Activated naive CD8-positive, alpha-beta T cell treated with anti-CD3 and anti-CD28 coated beads, Interleukin-2, amount 10 ng/mL, durations not matched to agents 7 days and 5 days (primary cell): ENCODE data around the gene C19orf44. TPM values are rescaled to one million over a fixed set of nuclear protein-coding genes. Genes with fewer than 3 reads are reported as not detected.
"Not testable (repeated sequence)": the region's sequence is repeated elsewhere in the genome, so short reads cannot be mapped to it uniquely, and the experiment has no call there.

ENCODE experiments used
- ATAC-seq: fragments of 150-1000 bp; cut with Tn5 transposase; one replicate; pipeline ENCODE4 v1.10.0; 2021; ENCODE audit warnings: low read depth, moderate library complexity
- POLR2A ChIA-PET: fragments of 350-600 bp; sonication (Branson Sonifier 250); formaldehyde crosslinking; loops from one replicate; lab custom pipeline; 2021; ENCODE audit warnings: antibody characterized with exemption; lab: Charles Lee
- DNase-seq: peaks from one replicate; pipeline ENCODE4 v3.0.0; 2021
- H3K27ac Mint-ChIP-seq: one replicate; pipeline ENCODE4 v1.8.0; 2022; ENCODE audit warnings: mild to moderate bottlenecking, mixed read lengths
- H3K27me3 Mint-ChIP-seq: one replicate; pipeline ENCODE4 v1.8.0; 2022; ENCODE audit warnings: mild to moderate bottlenecking, moderate library complexity, mixed read lengths
- H3K36me3 Mint-ChIP-seq: one replicate; pipeline ENCODE4 v1.8.0; 2021; ENCODE audit warnings: mild to moderate bottlenecking, mixed read lengths
- H3K4me1 Mint-ChIP-seq: one replicate; pipeline ENCODE4 v1.8.0; 2021; ENCODE audit warnings: mixed read lengths
- H3K4me3 Mint-ChIP-seq: one replicate; pipeline ENCODE4 v1.8.0; 2022; ENCODE audit warnings: mild to moderate bottlenecking, moderate library complexity, mixed read lengths
- H3K9me3 Mint-ChIP-seq: one replicate; pipeline ENCODE4 v1.8.0; 2021; ENCODE audit warnings: mixed read lengths
- total RNA-seq, 2 experiments: library from RNA; stranded (reverse); gene quantifications; one replicate each; pipeline ENCODE4 v1.2.3, GENCODE V29; 2021

The C19orf44 gene
- total RNA-seq, 2 experiments from 2014 or later = 3.0 to 3.3 TPM

DNA sequence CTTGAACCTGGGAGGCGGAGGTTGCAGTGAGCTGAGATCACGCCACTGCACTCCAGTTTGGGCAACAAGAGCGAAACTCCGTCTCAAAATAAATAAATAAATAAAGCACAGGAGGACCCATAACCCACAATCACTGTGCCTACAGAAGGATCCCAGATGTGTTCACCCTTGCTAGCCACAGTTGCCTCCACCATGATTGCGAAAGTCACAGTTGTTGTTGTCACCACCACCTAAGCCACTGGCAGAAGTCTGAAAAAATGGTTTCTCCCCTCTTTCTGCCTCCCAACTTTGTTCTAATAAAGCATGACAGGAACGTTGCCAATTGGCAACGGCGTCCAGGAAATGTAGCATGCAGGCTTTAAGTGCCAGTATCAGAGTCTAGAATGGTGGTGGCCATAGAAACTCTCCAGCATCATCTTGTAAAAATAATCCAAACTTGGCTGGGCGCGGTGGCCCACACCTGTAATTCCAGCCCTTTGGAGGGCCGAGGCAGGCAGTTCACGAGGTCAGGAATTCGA lies 22.3 kb upstream of the C19orf44 start:
- H3K4me1 Mint-ChIP-seq = peaks cover 12% of the 10 kb centered on the region
- peaks cover 1% of the 10 kb centered on the region for H3K9me3 Mint-ChIP-seq
- no peak overlapping the region for H3K4me3 Mint-ChIP-seq
- POLR2A ChIA-PET = no interaction called here
- H3K27me3 Mint-ChIP-seq = peaks cover 2% of the 10 kb centered on the region
- H3K27ac Mint-ChIP-seq = no peak overlapping the region
- ATAC-seq (no peak), DNase-seq (no peak)
- H3K36me3 Mint-ChIP-seq = no peaks in the 10 kb centered on the region

DNA sequence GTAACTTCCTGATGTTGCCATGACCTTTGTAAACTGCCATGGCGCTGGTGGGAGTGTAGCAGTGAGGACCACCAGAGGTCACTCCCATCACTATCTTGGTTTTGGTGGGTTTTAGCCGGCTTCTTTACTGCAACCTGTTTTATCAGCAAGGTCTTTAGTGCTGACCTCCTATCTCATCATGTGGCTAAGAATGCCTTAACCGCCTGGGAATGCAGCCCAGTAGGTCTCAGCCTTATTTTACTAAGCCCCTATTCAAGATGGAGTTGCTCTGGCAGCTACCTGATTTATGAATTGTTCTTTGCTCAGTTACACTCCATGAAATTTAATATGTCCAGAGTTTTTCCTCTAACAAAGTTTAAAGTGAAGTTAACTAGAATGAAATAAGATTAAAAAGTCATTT lies 19.8 kb upstream of the C19orf44 start:
- Mint-ChIP-seq H3K4me1 (no peaks in the 10 kb centered on the region), H3K4me3 (no peak overlapping the region), H3K9me3 (peaks cover 1% of the 10 kb centered on the region), H3K36me3 (no peaks in the 10 kb centered on the region), H3K27me3 (peaks cover 2% of the 10 kb centered on the region), H3K27ac (no peak overlapping the region)
- DNase-seq (no peak), ATAC-seq (no peak)
- POLR2A ChIA-PET = no interaction called here

DNA sequence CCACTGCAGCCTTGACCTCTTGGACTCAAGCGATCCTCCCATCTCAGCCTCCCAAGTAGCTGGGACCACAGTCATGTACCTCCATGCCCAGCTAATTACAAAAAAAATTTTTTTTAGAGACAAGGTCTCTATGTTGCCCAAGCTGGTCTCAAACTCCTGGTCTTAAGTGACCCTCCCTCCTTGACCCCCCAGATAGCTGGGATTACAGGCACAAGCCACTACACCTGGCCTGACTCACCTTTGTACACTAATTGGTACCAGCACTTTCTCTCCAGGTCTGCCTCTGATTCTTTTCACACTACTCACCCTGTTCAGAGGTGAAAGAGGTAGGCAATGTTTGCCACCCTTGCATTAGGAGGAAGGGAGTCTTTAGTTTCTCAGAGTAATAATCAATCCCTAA lies 18.9 kb upstream of the C19orf44 start:
- no peak overlapping the region for H3K4me3 Mint-ChIP-seq
- POLR2A ChIA-PET = no interaction called here
- H3K27me3 Mint-ChIP-seq = peaks cover 2% of the 10 kb centered on the region
- ATAC-seq = no peak
- H3K36me3 Mint-ChIP-seq = no peaks in the 10 kb centered on the region
- H3K4me1 Mint-ChIP-seq = no peaks in the 10 kb centered on the region
- no peak for DNase-seq
- H3K9me3 Mint-ChIP-seq = peaks cover 1% of the 10 kb centered on the region
- no peak overlapping the region for H3K27ac Mint-ChIP-seq

DNA sequence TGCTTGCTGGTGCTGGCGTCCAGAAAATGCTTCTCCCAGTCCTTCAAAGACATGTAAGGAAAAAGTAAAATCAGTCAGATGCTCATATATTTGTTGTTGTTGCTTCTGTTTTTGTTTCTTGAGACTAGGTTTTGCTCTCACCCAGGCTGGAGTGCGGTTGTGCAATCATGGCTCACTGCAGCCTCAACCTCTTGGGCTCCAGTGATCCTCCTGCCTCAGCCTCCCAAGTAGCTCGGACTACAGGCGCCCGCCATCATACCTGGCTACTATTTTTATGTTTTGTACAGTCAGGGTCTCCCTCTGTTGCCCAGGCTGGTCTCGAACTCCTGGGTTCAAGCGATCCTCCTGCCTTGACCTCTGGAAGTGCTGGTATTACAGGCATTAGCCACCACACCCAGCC lies 13.4 kb upstream of the C19orf44 start:
- POLR2A ChIA-PET = no interaction called here
- Mint-ChIP-seq H3K4me3 (no peak overlapping the region), H3K4me1 (no peaks in the 10 kb centered on the region), H3K36me3 (no peaks in the 10 kb centered on the region), H3K27ac (no peak overlapping the region), H3K9me3 (no peaks in the 10 kb centered on the region), H3K27me3 (no peaks in the 10 kb centered on the region)
- DNase-seq (no peak), ATAC-seq (no peak)

DNA sequence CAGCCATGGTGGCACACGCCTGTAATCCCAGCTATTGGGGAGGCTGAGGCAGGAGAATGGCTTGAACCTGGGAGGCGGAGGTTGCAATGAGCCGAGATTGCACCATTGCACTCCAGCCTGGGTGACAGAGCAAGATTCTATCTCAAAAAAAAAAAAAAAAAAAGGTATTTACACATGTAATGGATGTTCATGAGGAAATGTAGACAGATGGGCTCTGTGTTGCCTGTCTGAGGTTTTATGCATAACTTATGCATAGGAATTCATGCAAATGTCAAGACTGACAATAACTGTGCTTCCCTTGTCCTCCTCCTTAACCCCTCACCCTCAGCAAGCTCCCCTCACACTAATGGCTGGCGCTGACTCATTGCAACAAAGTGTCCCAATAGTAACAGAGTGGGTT lies 9.7 kb upstream of the C19orf44 start:
- H3K4me1 Mint-ChIP-seq, H3K9me3 Mint-ChIP-seq, ATAC-seq, H3K27me3 Mint-ChIP-seq, H3K27ac Mint-ChIP-seq, DNase-seq, H3K36me3 Mint-ChIP-seq, H3K4me3 Mint-ChIP-seq: not testable (repeated sequence)
- POLR2A ChIA-PET = interaction anchor here (0.6 kb wide), 1 partner anchor 57 kb away, joined by 4 read pairs; no protein-coding TSS in a partner anchor

DNA sequence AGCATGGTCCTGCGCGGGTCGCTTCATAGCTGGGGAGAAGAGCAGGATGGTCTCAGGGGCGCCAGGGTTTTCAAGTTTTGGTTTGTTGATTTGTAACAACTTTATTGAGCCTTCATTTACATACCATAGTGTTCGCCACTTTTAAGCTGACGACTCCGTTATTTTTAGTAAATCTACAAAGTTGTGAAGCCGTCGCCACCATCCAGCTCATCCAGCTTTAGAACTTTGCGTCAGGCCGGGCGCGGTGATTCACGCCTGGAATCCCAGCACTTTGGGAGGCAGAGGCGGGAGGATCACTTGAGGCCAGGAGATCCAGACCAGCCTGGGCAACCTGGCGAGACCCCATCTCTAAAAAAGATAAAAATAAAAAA lies 404 bp downstream of the C19orf44 start:
- H3K36me3 Mint-ChIP-seq = peaks cover 5% of the 10 kb centered on the region
- POLR2A ChIA-PET = interaction anchor here (0.8 to 2.2 kb wide), 6 partner anchors 24 to 346 kb away, joined by 3 to 13 read pairs (median 4); partner anchors contain the start of genes CHERP, MED26, SMIM7 and TMEM38A
- DNase-seq (no peak), ATAC-seq (no peak)
- H3K27ac Mint-ChIP-seq = peak overlapping the region; percentile 74
- peaks cover 13% of the 10 kb centered on the region for H3K4me1 Mint-ChIP-seq
- H3K9me3 Mint-ChIP-seq = no peaks in the 10 kb centered on the region
- peak overlapping the region; percentile 88 for H3K4me3 Mint-ChIP-seq
- H3K27me3 Mint-ChIP-seq = no peaks in the 10 kb centered on the region

DNA sequence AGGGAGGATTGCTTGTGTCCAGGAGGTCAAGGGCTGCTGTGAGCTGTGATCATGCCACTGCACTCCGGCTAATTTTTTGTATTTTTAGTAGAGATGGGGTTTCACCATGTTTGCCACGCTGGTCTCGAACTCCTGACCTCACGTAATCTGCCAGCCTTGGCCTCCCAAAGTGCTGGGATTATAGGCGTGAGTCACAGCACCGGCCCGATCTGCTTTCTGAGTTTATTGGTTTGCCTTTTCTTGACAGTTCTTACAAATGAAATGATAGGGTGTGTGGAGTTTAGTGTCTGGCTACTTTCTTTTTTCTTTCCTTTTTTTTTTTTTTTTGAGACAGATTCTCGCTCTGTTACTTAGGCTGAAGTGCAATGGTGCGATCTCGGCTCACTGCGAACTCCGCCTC lies 848 bp downstream of the C19orf44 start:
- ATAC-seq = no peak
- Mint-ChIP-seq H3K4me3 (peak overlapping the region; percentile 88), H3K9me3 (no peaks in the 10 kb centered on the region), H3K4me1 (peaks cover 13% of the 10 kb centered on the region), H3K27ac (no peak overlapping the region), H3K27me3 (no peaks in the 10 kb centered on the region), H3K36me3 (peaks cover 5% of the 10 kb centered on the region)
- no peak for DNase-seq
- POLR2A ChIA-PET = interaction anchor here (0.8 to 2.2 kb wide), 4 partner anchors 45 to 346 kb away, joined by 3 to 13 read pairs (median 5); partner anchors contain the start of genes CHERP and MED26

DNA sequence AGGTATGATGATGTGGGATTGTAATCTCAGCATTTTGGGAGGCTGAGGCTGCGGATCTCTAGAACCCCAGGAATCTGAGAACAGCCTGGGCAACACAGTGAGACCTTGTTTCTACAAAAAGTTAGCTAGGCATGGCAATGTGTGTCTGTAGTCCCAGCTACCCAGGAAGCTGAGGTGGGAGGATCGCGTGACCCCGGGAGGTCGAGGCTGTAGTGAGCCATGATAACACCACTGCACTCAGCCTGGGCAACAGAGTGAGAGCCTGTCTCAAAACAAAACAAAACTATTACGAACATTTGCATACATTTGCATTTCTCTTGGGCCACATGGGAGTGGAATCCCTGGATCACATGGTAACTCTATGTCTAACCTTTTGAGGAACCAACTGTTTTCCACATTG lies 1.6 kb downstream of the C19orf44 start:
- no peak overlapping the region for H3K4me3 Mint-ChIP-seq
- H3K9me3 Mint-ChIP-seq = no peaks in the 10 kb centered on the region
- POLR2A ChIA-PET = interaction anchor here (1.0 kb wide), 1 partner anchor 12 kb away, joined by 4 read pairs; no protein-coding TSS in a partner anchor
- no peak overlapping the region for H3K27ac Mint-ChIP-seq
- peaks cover 5% of the 10 kb centered on the region for H3K36me3 Mint-ChIP-seq
- H3K27me3 Mint-ChIP-seq = no peaks in the 10 kb centered on the region
- DNase-seq = no peak
- no peak for ATAC-seq
- H3K4me1 Mint-ChIP-seq = peaks cover 13% of the 10 kb centered on the region

DNA sequence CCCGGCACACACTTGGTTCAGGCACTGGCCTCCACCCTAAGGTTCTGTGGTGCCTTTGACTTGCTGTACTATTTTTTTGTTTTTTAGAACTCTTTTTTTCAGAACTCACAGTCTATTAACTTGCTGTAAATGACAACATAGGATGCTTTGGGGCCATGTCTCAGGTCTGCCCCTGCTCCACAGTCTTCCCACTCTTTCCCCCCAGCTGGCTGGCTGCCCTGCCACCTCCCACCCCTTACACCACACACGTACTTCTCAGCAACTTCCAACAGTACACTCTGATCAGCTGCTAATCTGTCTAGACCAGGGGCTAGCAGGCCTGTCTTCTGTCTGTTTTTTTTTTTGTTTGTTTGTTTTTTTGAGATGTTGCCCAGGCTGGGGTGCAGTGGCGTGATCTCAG lies 8.1 kb downstream of the C19orf44 start:
- Mint-ChIP-seq H3K4me3 (no peak overlapping the region), H3K27ac (peak overlapping the region; percentile 34), H3K36me3 (peaks cover 6% of the 10 kb centered on the region), H3K27me3 (no peaks in the 10 kb centered on the region), H3K4me1 (peaks cover 3% of the 10 kb centered on the region), H3K9me3 (no peaks in the 10 kb centered on the region)
- ATAC-seq (no peak), DNase-seq (no peak)
- POLR2A ChIA-PET = interaction anchor here (0.7 kb wide), 1 partner anchor 11 kb away, joined by 4 read pairs; no protein-coding TSS in a partner anchor

DNA sequence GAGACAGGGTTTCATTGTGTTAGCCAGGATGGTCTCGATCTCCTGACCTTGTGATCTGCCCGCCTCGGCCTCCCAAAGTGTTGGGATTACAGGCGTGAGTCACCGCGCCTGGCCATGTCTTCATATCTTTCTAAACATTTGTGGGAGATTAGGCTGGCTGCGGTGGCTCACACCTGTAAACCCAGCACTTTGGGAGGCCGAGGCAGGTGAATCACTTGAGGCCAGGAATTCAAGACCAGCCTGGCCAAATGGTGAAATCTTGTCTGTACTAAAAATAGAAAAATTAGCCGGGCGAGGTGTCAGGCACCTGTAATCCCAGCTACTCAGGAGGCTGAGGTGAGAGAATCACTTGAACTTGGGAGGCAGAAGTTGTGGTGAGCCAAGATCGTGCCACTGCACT lies 10.0 kb downstream of the C19orf44 start:
- H3K27ac Mint-ChIP-seq, H3K4me3 Mint-ChIP-seq, H3K36me3 Mint-ChIP-seq, H3K4me1 Mint-ChIP-seq, H3K9me3 Mint-ChIP-seq, ATAC-seq, POLR2A ChIA-PET, H3K27me3 Mint-ChIP-seq, DNase-seq: not testable (repeated sequence)

DNA sequence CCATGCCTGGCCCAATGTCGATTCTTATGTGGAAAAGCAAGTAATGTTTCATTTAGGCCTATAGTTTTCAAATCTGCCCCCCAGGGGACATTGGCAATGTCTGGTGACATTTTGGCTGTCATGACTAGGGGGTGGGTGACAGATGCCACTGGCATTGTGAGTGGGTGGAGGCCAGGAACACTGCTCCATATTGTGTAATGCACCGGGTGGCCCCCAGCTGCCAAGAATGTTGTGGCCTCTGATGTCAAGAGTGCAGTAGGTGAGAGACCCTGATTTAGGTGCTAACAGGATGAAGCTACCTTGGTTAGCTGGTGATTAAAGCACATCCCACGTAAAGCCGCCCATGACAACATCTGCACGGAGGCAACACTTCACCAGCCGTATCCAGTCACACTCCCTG lies 10.8 kb downstream of the C19orf44 start:
- no peak overlapping the region for H3K27ac Mint-ChIP-seq
- POLR2A ChIA-PET = no interaction called here
- no peak overlapping the region for H3K4me3 Mint-ChIP-seq
- no peaks in the 10 kb centered on the region for H3K9me3 Mint-ChIP-seq
- no peaks in the 10 kb centered on the region for H3K4me1 Mint-ChIP-seq
- H3K36me3 Mint-ChIP-seq = peaks cover 2% of the 10 kb centered on the region
- no peak for DNase-seq
- no peaks in the 10 kb centered on the region for H3K27me3 Mint-ChIP-seq
- no peak for ATAC-seq

DNA sequence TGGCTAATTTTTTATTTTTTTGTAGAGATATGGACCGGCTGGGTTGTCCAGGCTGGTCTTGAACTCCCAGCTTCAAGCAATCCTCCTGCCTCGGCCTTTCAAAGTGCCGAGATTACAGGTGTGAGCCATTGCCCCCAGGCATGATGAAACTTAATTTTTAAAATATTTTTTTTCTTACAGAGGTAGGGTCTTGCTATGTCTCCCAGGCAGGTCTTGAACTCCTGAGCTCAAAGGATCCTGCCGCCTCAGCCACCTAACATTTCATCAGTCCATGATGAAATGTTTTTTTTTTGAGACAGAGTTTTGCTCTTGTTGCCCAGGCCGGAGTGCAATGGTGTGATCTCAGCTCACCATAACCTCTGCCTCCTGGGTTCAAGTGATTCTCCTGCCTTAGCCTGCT lies 12.4 kb downstream of the C19orf44 start:
- POLR2A ChIA-PET = no interaction called here
- Mint-ChIP-seq H3K4me1 (no peaks in the 10 kb centered on the region), H3K36me3 (peaks cover 2% of the 10 kb centered on the region), H3K9me3 (no peaks in the 10 kb centered on the region), H3K27ac (no peak overlapping the region), H3K27me3 (no peaks in the 10 kb centered on the region), H3K4me3 (no peak overlapping the region)
- ATAC-seq (no peak), DNase-seq (no peak)

DNA sequence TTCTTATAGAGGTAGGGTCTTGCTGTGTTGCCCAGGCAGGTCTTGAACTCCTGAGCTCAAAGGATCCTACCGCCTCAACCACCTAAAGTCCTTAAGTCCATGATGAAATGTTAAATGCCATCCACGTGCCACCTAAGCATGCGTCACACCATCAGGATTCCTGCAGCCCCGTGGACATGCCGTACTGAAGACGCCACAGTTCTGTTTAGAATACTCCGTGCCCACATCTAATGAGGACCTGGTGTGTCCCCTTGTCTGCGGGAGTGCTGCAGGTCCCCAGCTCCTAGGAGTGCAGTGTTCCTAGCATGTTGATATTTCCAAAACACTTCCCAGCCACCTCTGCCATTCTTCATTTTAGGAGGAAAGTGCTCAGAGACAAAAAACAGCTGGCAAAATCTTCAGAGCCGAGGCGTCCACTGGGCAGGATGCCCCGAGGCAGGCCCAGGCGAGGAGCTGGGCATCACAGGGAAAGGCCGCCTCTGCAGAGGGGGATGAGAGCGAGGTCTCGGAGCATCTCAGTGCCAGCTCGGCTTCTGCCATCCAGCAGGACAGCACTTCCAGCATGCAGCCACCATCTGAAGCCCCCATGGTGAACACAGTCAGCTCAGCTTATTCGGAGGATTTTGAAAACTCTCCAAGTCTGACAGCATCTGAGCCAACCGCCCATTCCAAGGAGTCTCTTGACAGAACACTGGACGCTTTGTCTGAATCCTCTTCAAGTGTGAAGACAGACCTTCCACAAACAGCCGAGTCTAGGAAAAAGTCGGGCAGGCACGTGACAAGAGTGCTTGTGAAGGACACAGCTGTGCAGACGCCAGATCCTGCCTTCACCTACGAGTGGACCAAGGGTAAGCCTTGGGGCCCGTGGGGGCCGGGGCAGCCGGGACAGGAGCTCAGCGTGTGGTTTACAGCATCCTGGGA lies 13.2 kb downstream of the C19orf44 start:
- ATAC-seq (no peak), DNase-seq (no peak)
- Mint-ChIP-seq H3K27ac (no peak overlapping the region), H3K36me3 (peaks cover 1% of the 10 kb centered on the region), H3K4me1 (no peaks in the 10 kb centered on the region), H3K9me3 (no peaks in the 10 kb centered on the region), H3K27me3 (no peaks in the 10 kb centered on the region), H3K4me3 (no peak overlapping the region)
- POLR2A ChIA-PET = interaction anchor here (1.1 kb wide), 1 partner anchor 11 kb away, joined by 4 read pairs; no protein-coding TSS in a partner anchor

DNA sequence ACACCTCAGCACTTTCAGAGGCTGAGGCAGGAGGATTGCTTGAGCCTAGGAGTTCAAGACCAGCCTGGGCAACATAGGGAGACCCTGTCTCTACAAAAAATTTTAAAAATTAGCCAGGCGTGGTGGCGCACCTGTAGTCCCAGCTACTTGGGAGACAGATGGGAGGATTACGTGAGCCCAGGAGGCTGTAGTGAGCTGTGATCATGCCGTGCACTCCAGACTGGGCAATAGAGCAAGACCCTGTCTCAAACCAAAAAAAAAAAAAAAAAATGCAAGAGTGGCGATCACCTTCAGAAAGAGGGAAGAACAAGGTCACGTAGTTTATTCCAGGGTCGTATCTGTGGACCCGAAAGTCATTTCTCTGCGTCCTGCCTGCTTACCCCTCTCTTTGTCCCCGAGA lies 16.4 kb downstream of the C19orf44 start:
- H3K36me3 Mint-ChIP-seq, H3K27ac Mint-ChIP-seq, H3K4me1 Mint-ChIP-seq, H3K4me3 Mint-ChIP-seq, POLR2A ChIA-PET, DNase-seq, H3K9me3 Mint-ChIP-seq, ATAC-seq, H3K27me3 Mint-ChIP-seq: not testable (repeated sequence)
